Measurements from ENCODE around the gene THEMIS2. TPM values are rescaled to one million over a fixed set of nuclear protein-coding genes. Genes with fewer than 3 reads are reported as not detected.

THEMIS2 gene
- total RNA-seq, 1 experiment from 2014 or later, result 17.2 TPM

DNA sequence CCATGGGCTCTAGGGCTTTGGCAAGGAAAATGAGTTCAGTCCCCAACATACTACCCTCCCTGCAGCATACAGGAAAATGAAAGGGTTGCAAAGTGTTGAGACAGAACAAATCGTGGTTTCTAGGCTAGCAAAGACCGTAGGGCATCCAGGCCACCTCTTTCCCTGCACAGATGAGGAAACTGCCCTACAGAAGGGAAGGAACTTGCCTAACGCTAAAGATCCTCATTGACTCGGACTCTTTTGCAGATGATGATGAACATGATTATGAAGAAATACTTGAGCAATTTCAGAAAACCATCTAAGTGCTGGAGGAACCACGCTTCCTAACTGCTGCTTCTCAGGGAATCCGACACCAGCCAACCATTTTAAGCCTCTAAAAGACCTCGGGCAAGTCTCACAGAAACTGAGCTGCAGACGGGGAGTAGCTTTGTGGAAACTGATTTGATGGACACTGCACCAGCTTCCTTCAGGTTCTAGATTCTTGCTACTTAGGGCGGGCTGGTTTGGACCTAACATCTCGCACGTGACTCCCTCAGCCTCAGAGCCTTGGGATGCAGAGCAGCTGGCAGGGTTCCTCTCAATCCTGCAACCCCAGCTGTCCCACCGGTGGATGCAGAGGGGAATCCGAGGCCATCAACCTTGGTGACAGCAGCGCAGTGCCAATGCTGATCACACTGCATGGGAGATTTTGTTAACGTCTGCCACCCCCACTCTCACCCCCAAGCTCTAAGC lies 13.4 kb downstream of the THEMIS2 start:
- Histone ChIP-seq H3K4me1 (ENCODE audit: insufficient read depth, low read length) (no peaks in the 10 kb centered on the region), H4K8ac (replicated peaks; ENCODE audit: insufficient read length, low read depth, low read length) (no peak overlapping the region), H2BK5ac (ENCODE audit: insufficient read length, low read length) (no peak overlapping the region), H3K23me2 (ENCODE audit: insufficient read length, low read depth, low read length, poor library complexity, severe bottlenecking) (no peaks in the 10 kb centered on the region), H3K9ac (ENCODE audit: extremely low read depth, insufficient read length, low read length) (no peak overlapping the region), H3K14ac (ENCODE audit: insufficient read depth, low read length) (no peak overlapping the region), H3K56ac (ENCODE audit: insufficient read length, low read depth, low read length) (no peak overlapping the region), H3T11ph (ENCODE audit: low read length) (no peak overlapping the region), H2AK5ac (ENCODE audit: insufficient read length, low read length) (no peak overlapping the region), H3K79me2 (ENCODE audit: insufficient read depth, low read length) (no peaks in the 10 kb centered on the region), H3K27ac (ENCODE audit: insufficient read length, low read depth, low read length) (no peak overlapping the region), H3K27me3 (ENCODE audit: insufficient read depth, low read length) (no peaks in the 10 kb centered on the region), H2BK12ac (ENCODE audit: insufficient read length, low read depth, low read length) (no peak overlapping the region), H3K4me2 (ENCODE audit: insufficient read depth, insufficient read length, low read length) (no peak overlapping the region), H4K5ac (ENCODE audit: insufficient read length, low read depth, low read length) (no peak overlapping the region), H3K4ac (ENCODE audit: low read depth, low read length) (no peak overlapping the region), H4K91ac (ENCODE audit: insufficient read length, low read depth, low read length) (no peak overlapping the region), H2BK15ac (ENCODE audit: low read depth, low read length) (no peak overlapping the region), H4K20me1 (ENCODE audit: control insufficient read depth, insufficient read depth, insufficient read length) (no peaks in the 10 kb centered on the region), H3K79me1 (ENCODE audit: insufficient read depth, low read depth, low read length, poor library complexity, severe bottlenecking) (no peaks in the 10 kb centered on the region), H3K23ac (ENCODE audit: insufficient read length, low read depth, low read length) (no peak overlapping the region), H2BK20ac (ENCODE audit: low read depth, low read length, poor library complexity, severe bottlenecking) (no peak overlapping the region), H2BK120ac (ENCODE audit: low read depth, low read length, poor library complexity, severe bottlenecking) (no peak overlapping the region), H3K9me3 (ENCODE audit: control insufficient read depth, low read depth, low read length) (no peaks in the 10 kb centered on the region), H3K18ac (ENCODE audit: insufficient read length, low read depth, low read length) (no peak overlapping the region), H2AFZ (ENCODE audit: low read length) (no peak overlapping the region)
- Mint-ChIP-seq H3K36me3 (ENCODE audit: insufficient read depth in 1 of 3, low read depth in 3 of 3) (peaks cover under 1 to 75% (median 51%) of the 10 kb centered on the region in 3 experiments; a peak in 6 of 7 replicates), H3K4me1 (no peaks in the 10 kb centered on the region), H3K27ac (peak overlapping the region in 1 of 3 experiments; percentile 81; a peak in 3 of 7 replicates), H3K4me3 (no peak overlapping the region), H3K27me3 (ENCODE audit: low read depth) (no peaks in the 10 kb centered on the region; the same call in 1 of the 2 replicates), H3K9me3 (no peaks in the 10 kb centered on the region)
- no CpG with 5 or more reads among the region's 15 CpGs for WGBS (ENCODE audit: extremely low coverage, insufficient read length, low lambda C conversion rate)
- no peak for DNase-seq
- TF ChIP-seq CTCF (conservative IDR thresholded peaks at IDR 0.05), result no peak

Data from H9 (cell line).